Choroid plexus epithelial cell (primary cell): ENCODE results near the gene NIT1.

Source experiments
- DNase-seq: peaks from one replicate; pipeline ENCODE4 v3.0.0-alpha.2; 2010; ENCODE audit warnings: low read depth
- H3K4me3 ChIP-seq: 2 replicates; pipeline ENCODE4 v1.5.1; 2011; ENCODE audit warnings: low read depth, mild to moderate bottlenecking, control low read depth, low read length, moderate library complexity
- CTCF ChIP-seq: conservative IDR thresholded peaks from 2 replicates; pipeline ENCODE4 v1.5.1; 2011; ENCODE audit warnings: low read depth, mild to moderate bottlenecking, control low read depth, inconsistent platforms, low read length, moderate library complexity

NIT1 gene

GRCh38 chr1:161133220-161133740, 15.4 kb downstream of the NIT1 start:
- TF ChIP-seq CTCF: no peak
- no peak for DNase-seq
- H3K4me3 ChIP-seq: peak overlapping the region; percentile 91

GRCh38 chr1:161137881-161138280, 20.0 kb downstream of the NIT1 start:
- no peak for DNase-seq
- no peak for TF ChIP-seq CTCF
- H3K4me3 ChIP-seq: no peak overlapping the region

- no peak for DNase-seq
- no peak overlapping the region for H3K4me3 ChIP-seq
- no peak for TF ChIP-seq CTCF
These were observed 20.5 kb downstream of the NIT1 start for GRCh38 chr1:161138431-161138830.

GRCh38 chr1:161139766-161140165, 21.9 kb downstream of the NIT1 start:
- peak; percentile 79 for DNase-seq
- no peak overlapping the region for H3K4me3 ChIP-seq
- peak; percentile 64 for TF ChIP-seq CTCF

GRCh38 chr1:161140755-161141400, 23.0 kb downstream of the NIT1 start:
- no peak for TF ChIP-seq CTCF
- no peak overlapping the region for H3K4me3 ChIP-seq
- no peak for DNase-seq

DNA sequence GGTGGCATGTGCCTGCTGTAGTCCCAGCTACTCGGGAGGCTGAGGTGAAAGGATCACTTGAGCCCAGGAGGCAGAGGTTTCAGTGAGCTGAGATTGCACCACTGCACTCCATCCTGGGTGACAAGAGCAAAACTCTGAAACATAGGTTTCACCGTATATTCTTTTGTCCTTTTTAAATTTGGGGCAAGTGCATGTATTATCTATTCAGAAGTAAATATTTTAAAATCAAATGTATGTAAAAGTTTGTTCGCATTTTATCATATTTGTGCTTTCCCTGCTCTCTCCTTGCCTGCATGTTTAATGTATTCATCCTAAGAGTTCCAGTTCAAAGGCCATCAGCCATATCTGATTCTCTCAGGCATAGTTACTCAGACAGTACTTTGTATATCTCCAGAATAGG, 27.9 kb downstream of the NIT1 start:
- DNase-seq: no peak
- TF ChIP-seq CTCF: no peak
- H3K4me3 ChIP-seq: no peak overlapping the region

GRCh38 chr1:161153176-161153575, 35.3 kb downstream of the NIT1 start:
- TF ChIP-seq CTCF: no peak
- no peak for DNase-seq
- H3K4me3 ChIP-seq: peak overlapping the region; percentile 86
